C4-2B (cell line): ENCODE measurements around the gene ITPR2.

Experiments used
- CTCF ChIP-seq: fragments of 450-650 bp; conservative IDR thresholded peaks from 2 replicates; pipeline ENCODE4 v1.5.1; 2017; ENCODE audit warnings: mild to moderate bottlenecking
- ZFX ChIP-seq: fragments of 450-650 bp; IDR thresholded peaks from 2 replicates; pipeline ENCODE4 v1.6.1; 2017

GRCh38 chr12:26297396-26298070 lies 535.5 kb downstream of the ITPR2 start:
- TF ChIP-seq CTCF (no peak), ZFX (no peak)
